Measurements from ENCODE around the gene MEA1.

DNA sequence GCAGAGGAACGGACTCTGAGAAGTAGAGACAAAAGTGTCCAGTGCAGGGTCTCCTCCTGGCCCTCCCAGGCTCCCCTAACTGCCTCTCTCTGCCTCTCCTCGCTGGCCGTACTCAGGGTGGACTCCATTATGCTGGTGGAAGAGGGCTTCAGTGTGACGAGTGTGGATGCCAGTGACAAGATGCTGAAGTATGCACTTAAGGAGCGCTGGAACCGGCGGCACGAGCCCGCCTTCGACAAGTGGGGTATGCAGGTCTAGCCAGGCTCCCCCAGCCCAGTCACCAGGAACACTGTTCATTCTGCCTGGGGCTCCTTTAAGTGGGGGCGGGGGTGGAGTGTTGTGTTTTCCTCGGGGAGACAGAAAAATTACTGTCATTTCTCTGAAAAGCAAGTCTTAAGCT is 51.6 kb downstream of the MEA1 start:
- TF ChIP-seq POLR2AphosphoS5 (IDR thresholded peaks at IDR 0.05; ENCODE audit: low read depth, low read length) (no peak), TAF1 (IDR thresholded peaks at IDR 0.05; ENCODE audit: low read depth, low read length) (no peak)
